ENCODE measurements around the gene C6orf136. TPM values are rescaled to one million over a fixed set of nuclear protein-coding genes. Genes with fewer than 3 reads are reported as not detected.

C6orf136 gene
- total and polyA plus RNA-seq, 9 of the 15 experiments (the other 6 are each of a cell fraction or from before 2014, with no cell fraction given) = 14.1 to 63.1 (median 18.4) TPM

GRCh38 chr6:30672445-30673253, 25.7 kb downstream of the C6orf136 start, which contains the start of gene DHX16 (continued):
- TF ChIP-seq ZNF232 (CRISPR knock-in tag; IDR thresholded peaks at IDR 0.05) (0 out of 2 replicates have a peak, but pooled peaks have one; percentile 55), ZNF197 (CRISPR knock-in tag; IDR thresholded peaks at IDR 0.05; ENCODE audit: low read depth) (no peak), NCOA2 (IDR thresholded peaks at IDR 0.05; ENCODE audit: partially characterized antibody in 2 of 2) (no peak), TEAD1 (CRISPR knock-in tag; IDR thresholded peaks at IDR 0.05) (peak; percentile 10 to 88; a peak in 2 of 4 replicates), CEBPZ (IDR thresholded peaks at IDR 0.05; ENCODE audit: borderline replicate concordance, low read depth, low read length) (no peak), CREB5 (CRISPR knock-in tag; IDR thresholded peaks at IDR 0.05) (no peak), BDP1 (IDR thresholded peaks at IDR 0.05; ENCODE audit: insufficient read depth, insufficient read length) (no peak), ZNF766 (CRISPR knock-in tag; conservative IDR thresholded peaks at IDR 0.05) (no peak), ZNF12 (CRISPR knock-in tag; IDR thresholded peaks at IDR 0.05) (no peak), ZNF668 (CRISPR knock-in tag; IDR thresholded peaks at IDR 0.05) (no peak), UBTF (IDR thresholded peaks at IDR 0.05; ENCODE audit: borderline replicate concordance in 1 of 2, low read depth in 2 of 2, low read length in 2 of 2) (peak in 1 of 2 experiments; percentile 80; a peak in 1 of 4 replicates), ID3 (CRISPR knock-in tag; IDR thresholded peaks at IDR 0.05) (no peak), ID3 (tag; IDR thresholded peaks at IDR 0.05) (peak; percentile 64; the same call in 1 of the 2 replicates), USF1 (CRISPR knock-in tag; IDR thresholded peaks at IDR 0.05) (peak; percentile 28; the same call in 1 of the 2 replicates), TGIF2 (CRISPR knock-in tag; IDR thresholded peaks at IDR 0.05) (no peak), SP2 (IDR thresholded peaks at IDR 0.05; ENCODE audit: extremely low read depth, low read depth, low read length, poor library complexity, severe bottlenecking) (no peak)

All from K562 (cell line).